Loucy (cell line): ENCODE measurements around the gene CADM1.

Source experiments
- CTCF ChIP-seq: fragments of 200-600 bp; sonication (generic); conservative IDR thresholded peaks from 2 replicates; pipeline ENCODE4 v1.5.1; 2014; ENCODE audit warnings: mild to moderate bottlenecking, antibody characterized with exemption, low read length
- EZH2phosphoT487 ChIP-seq: fragments of 200-600 bp; IDR thresholded peaks from 2 replicates; pipeline ENCODE4 v1.6.1; 2018; ENCODE audit warnings: antibody characterized with exemption, mild to moderate bottlenecking, moderate library complexity, borderline replicate concordance

DNA sequence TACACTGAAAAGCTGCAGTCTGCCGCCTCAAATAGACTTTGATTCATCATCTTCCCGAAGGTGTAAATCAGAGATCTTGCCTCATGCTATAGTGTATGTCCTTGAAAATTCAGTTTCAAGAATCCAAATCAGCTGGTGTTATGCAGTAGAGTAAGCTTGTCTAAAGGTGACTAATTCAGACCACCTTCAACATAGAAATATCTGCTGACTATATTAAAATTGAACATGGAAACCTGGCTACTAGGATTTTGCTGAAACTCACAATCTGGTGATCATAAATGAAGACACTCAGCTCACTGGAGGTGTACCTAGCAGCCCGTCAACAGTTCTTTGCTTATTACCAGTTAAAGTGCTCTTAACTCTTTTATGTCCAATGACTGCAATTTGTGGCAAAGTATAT, 266.6 kb downstream of the CADM1 start:
- TF ChIP-seq CTCF (no peak), EZH2phosphoT487 (no peak)
